Activated CD4-positive, CD25-positive, alpha-beta regulatory T cell treated with anti-CD3 and anti-CD28 coated beads, Interleukin-2, amount 50 U/mL, for 16 hours (primary cell): Measurements from ENCODE around the gene GRXCR2.
"Not testable (repeated sequence)": the region's sequence is repeated elsewhere in the genome, so short reads cannot be mapped to it uniquely, and the experiment has no call there.

Experiments used
- DNase-seq: peaks from one replicate; pipeline ENCODE4 v3.0.0-alpha.2; 2020; ENCODE audit warnings: low read depth, low spot score

The GRXCR2 gene, protein sequence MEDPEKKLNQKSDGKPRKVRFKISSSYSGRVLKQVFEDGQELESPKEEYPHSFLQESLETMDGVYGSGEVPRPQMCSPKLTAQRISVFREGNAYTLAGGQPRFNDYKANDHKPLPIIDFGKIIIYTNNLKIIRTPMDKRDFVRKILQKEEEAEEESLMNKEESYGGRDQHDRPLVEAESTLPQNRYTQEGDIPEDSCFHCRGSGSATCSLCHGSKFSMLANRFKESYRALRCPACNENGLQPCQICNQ

DNA sequence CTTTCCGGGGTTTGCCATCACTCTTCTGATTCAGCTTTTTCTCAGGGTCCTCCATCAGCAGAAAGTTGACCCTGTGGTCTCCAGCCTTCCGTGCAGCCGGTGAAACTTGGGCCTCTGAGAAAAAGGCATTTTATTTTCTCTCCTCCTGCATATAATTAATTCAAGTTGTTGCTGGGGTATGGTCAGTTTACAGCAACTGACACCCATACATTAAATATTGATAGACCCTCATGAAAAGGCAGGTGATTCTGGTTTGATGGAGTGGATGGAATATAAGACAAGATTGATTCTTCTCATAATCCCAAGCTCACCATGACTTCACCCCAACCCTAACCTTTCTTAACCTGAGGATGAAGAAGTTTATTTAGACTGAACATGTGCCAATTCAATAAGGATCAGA lies at the start of gene GRXCR2:
TSS of gene GRXCR2 (minus strand) at position 101 of the 400 bp plus-strand sequence. CDS start at position 55, 46 bp downstream.
- no peak for DNase-seq

DNA sequence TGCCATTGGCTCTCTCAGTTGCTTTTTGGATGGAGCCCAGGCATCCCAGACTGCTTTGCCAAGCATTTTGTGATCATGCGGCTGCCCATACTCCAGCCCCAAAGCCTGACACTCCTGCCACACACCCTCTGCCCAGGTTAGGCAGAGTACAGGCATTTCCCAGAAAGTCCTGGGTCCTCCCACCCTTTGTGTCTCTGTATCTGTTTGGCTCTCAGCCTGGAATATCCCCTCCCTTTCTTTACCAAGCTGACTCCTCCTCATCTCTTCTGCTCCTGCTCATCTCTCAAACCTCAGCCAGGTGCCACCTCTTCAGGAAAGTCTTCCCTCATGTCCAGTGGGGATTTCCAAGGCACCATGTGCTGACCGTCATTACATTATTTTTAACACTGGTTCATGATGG lies 49.2 kb upstream of the GRXCR2 start:
- no peak for DNase-seq

DNA sequence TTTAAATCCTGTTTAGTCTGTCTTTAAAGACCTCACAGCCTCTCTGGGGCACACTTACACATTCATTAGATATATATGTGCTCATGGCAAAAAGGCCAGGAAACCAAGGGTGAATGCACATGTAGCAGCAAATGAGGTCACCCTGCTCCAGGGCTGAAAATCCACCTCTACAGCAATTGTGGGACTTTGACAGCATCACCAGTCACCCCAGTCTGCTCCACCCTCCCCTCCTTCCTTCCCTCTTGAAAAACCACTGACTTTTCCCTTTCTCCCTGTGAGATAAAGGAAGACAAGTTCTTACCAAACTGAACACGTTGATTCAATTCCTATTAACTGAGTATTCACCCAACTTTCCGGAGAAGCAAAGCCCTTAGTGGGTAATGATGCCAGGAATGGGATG lies 48.4 kb upstream of the GRXCR2 start:
- no peak for DNase-seq

DNA sequence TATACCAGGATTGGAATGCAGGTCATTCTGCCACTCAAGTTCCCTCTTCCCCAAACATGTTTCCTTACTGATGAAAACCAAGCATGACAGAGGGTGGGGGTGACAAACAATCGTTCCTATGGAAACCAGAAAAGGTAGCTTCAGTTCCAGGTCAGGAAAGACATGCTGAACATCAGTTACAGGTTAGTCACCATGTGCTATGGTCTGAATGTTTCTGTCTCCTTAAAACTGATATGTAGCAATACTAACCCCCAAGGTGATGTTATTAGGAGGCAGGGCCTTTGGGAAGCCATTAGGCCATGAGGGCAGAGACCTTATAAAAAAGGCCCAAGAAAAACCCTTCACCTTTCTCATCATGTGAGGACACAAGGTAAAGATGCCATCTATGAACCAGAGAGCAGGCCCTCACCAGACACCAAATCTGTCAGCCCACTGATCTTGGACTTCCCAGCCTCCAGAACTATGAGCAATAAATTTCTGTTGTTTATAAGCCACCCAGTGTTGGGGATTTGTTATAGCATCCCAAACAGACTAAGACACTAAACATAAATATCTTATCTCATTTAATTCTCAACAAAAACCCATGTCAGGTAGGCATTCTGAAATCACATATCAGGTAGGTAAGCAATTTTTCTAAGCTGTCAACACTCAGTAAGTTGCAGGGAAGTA lies 47.9 kb upstream of the GRXCR2 start:
- no peak for DNase-seq

DNA sequence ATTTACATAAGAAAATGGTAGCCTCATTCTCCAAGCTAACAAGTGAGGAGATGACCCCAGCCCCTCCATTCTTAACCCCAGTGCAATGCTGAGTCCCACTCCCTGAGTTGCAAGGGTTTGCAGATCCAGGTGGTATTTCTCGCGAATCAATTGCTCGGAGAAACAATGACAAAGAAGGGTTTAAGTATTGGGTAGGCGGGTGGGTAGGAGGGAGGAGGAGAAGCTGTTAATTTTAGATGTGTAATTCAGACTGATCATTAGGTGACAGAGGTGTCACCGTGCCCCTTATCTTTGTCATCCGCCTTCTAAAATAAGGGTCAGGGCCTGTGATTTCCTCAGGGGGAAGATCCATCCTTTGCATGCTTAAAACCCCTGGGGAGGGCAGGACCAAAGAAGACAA lies 46.6 kb upstream of the GRXCR2 start:
- DNase-seq: no peak

DNA sequence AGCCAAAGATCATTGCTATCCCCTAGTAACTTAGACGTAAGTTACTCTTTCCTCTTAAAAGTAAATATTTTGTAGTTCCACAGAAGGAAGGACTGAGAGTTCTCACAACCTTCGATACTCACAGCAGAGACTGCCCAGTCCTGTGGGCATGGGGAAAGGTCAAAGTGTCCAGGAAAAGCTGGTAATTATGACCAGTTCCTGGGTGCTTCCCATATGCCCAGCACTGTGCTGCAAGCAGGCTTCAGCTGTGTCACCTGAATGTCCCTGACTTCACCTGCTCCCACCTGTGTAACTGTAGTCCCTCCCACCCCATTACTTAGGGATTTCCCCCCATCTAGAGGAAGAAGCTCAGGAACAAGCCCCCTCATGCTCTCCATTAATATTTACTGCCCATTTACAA lies 45.6 kb upstream of the GRXCR2 start:
- DNase-seq: no peak

DNA sequence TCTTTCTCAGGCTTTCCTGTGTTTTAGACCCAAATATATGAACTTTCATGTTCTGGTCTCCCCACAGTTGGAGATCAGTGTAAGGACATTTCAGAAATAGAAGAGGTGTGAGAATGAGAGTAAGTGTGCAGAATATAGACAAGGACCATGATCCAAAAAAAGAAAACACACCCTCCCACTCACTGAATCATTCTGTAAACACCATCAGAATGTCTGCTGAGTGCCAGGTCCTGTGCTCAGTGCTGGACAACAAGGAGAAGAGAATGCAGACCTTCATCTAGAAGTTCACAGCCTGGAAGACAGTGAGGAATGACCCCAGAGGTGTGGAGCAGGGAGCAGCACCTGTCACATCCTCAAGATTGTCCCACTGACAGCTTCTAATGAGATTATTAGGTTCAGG lies 44.5 kb upstream of the GRXCR2 start:
- no peak for DNase-seq

DNA sequence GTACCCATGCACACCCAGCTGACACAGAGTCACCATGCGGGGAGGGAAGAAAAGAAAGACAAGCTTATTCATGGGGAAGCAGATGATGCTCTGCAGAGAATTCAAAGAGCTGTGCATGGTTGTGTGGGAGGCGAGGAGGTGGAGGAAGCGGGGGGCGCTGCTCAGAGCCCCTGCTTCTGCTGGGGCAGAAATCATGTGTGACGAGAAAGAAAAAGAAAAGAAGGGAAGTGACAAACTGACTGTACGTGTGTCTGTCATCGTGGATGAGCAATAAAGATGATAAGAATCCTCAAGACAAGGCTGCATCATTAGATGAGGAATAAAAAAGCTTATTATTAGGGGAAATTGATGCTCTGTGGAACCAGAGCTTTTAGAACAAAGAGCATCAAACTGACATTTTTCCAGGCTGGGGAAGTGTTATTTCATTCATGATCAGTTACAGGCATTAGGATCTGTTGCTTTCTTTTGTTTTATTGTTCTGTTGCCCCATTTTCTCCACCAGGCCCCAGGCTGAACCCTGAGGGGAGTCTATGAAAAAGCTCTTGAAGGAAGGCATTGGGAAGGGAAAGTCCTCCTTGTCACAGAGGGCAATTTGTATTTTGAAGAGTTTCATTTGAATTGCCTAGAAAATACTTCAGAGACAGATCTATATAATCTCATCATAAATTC lies 43.3 kb upstream of the GRXCR2 start:
- no peak for DNase-seq

DNA sequence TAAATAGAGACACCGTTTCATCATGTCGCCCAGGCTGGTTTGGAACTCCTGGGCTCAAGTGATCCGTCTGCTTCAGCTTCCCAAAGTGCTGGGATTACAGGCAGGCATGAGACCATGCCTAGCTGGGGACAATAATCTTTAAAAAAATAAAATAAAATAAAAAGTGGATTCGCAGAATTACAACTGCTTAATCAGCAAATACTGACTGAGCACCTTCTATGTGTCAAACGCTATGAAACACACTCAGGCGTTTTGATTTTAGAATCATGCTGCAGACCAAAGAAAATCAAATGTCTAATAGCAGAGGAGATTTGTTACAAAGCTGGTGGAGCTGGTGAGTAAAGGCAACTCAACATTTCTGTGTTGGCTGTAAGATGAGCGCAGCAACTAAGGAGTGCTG lies 40.9 kb upstream of the GRXCR2 start:
- no peak for DNase-seq

DNA sequence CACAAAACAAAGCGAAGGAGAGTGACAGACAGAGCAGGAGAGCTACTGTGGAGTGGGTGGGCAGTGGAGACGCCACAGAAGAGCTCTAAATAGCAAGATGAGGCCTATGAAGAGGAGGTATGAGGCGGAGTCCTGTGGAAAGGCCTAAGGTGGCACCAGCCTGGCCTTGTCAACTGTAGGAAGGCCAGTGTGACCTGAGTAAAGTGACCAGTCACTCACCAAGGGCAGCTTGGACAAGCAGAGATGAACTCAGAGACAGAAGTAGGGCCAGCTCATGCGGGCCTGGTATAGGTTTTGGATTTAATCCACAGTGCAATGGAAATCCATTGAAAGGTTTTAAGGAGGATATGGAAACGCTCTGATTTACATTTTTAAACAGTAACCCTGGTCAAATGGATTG lies 39.8 kb upstream of the GRXCR2 start:
- no peak for DNase-seq

DNA sequence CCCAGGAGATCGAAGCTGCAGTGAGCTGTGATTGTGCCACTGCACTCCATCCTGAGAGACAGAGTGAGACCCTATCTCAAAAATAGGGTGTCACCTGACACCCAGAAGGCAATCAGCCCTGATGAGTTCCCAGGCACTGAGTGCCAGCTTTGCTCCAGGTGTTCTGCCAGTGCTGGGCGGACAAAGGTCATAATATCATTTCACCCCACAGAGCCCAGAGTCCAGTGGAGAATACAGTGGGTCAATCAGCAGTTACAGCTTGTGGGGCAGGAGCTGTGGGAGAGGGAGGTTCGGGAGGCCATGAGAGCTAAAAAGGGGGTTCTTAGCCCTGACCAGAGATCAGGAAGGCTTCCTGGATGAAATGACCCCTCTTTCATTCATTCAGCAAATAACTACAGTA lies 39.2 kb upstream of the GRXCR2 start:
- DNase-seq: no peak

DNA sequence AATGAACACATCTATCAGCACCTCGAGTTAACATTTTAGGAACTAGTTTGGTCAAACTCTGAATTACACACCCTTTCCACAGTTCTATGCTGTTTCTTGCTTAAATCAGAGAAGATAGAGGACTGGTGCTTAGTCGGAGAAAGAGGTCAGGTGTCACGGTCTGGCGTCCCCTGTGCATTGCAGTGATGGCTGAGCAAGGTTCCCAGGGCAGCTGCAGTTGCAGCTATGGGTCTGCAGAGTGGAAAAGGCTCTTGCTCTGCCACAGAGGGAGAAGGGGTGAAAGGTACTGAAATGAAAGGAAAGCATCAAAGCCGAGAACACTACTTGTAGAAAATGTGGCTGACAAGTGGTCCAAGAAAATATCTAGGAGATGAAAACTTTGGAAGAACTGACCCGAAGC lies 38.4 kb upstream of the GRXCR2 start:
- no peak for DNase-seq

DNA sequence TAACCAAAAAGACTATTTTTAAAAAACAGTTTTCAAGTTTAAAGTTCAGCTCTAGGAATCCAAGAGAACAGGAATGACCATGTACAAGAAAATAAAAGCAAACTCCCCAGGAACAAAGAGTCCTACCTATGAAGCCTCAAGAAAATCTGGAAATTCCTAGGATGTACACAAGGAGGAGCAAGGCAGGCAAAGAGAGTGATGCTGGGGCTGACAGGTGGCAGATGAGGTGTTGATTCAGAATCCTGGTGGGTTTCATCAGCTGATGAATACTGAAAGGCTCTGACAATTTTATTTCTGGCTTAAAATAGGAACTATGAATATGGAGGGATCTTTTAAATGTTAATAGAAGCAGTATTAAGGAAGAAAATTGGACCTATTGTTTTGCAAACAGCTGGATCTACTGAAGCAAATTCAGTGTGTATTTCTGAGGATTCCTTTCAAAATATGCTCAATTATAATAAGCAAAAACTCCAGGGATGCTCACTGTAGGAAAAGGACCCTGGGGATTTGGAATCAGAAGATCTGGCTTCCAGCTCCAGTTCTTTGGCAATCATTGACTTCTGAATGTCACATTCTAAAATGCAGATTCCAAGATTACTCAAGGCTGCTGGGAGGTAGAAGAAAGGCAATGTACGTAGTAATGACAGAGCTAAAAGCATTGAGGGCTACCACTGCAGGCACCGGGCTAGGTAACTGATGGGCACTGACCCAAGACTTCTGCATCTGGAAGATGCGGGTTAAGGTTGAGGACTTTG lies 35.6 kb upstream of the GRXCR2 start:
- DNase-seq: no peak

DNA sequence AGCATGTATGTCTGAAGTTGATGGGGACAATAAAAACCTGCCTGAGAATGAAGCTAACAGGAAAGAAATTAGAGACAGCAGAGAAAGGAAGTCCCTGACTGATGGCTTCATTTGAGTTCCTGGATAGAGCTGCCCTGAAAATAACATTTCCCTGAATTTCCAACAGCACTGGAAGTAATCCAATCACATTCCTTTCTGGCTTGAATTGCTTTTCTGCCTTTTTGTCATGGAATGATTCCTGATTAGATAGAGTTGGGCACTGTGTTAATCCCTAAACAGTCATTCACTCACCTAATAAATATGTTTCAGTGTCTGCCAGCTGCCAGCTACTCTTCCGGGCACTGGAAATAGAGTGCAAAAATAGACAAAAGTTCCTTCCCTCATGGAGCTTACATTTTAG lies 33.6 kb upstream of the GRXCR2 start:
- DNase-seq: no peak

DNA sequence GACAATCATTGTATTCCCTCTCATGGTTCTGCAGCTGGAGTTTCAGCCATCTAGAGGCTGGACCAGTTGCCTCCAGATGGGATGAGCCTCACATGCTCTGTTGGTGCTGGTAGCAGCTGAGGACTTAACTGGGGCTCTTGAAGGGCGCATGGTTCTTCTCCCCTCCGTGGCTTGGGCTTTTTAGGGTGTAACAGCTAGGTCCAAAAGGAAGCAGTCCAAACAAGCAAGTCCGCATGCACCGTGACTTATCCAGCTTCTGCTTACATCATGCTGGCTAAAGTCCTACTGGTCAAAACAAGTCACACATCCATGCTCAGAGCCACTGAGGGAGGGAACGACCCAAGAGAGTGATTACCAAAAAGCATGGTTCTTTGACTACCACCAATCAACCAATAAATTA lies 31.9 kb upstream of the GRXCR2 start:
- no peak for DNase-seq

DNA sequence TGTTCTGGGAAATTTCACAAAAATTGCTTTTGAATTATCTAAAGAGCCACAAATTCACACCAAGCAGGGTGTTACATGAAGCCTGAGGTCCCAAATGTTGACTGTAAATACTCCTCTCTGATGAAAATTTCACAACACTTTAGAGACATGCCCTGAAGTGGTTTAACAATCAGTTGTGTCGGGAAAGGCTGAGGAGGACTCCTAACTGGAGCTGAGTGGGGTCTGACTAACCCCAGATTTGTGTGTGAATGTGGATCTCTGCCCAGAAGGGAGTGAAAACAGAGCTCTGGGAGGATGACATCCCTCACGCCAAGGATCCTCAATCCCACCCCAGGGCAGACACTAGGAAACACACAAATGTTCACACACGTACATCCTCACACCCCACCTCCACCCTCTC lies 31.1 kb upstream of the GRXCR2 start:
- DNase-seq: no peak

DNA sequence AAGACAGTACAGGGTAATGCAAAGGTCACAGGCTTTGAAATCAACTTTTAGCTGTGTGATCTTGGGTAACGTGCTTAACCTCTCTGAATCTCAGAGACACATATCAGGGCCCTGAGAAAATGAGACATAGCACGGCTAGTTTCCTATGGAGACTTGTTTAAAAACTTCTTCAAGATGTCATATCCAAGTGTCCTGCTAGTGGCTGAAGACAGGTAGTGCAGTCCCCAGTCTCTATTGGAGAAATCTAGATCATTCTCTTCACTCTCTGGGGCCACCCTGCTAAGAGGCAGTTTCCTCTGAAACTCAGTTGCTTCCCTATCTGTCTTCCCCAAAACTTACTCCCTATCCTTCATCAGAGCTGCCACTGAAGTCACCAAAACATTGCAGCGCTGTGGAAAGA lies 30.3 kb upstream of the GRXCR2 start:
- DNase-seq: no peak

DNA sequence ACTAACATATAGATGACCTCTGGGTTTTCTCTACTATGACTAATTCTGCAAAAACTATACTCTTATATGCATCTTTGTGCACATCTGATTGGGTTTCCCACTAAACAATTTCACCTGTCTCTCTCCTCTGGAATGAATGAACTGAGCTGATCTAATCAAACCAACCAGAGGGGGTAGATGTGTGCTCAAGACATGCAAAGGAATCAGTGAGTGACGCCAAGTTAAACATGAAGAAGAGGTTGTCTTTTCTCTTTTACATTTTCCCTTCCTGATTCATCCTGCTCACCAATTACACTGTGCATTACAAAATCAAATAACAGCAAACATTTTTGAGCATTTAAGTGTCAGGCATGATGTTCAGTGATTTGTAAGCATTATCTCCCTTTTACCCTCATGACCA lies 29.6 kb upstream of the GRXCR2 start:
- DNase-seq: no peak

DNA sequence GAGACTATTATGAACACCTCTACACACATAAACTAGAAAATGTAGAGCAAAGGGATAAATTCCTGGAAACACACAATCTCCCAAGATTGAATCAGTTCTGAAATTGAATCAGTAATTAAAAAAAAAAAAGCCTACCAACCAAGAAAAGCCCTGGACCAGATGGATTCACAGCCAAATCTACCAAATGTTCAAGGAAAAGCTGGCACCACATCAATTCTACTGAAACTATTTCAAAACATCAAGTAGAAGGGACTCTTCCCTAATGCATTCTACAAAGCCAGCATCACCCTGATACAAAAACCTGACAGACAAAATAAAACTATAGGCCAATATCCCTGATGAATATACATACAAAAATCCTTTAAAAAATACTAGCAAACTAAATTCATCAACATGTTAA lies 25.4 kb upstream of the GRXCR2 start:
- DNase-seq: no peak

DNA sequence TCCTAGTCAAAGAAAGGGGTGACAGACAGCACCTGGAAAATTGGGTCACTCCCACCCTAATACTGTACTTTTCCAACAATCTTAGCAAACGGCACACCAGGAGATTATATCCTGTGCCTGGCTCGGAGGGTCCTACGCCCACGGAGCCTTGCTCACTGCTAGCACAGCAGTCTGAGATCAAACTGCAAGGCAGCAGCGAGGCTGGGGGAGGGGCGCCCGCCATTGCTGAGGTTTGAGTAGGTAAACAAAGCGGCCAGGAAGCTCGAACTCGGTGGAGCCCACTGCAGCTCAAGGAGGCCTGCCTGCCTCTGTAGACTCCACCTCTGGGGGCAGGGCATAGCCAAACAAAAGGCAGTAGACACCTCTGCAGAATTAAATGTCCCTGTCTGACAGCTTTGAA lies 18.6 kb upstream of the GRXCR2 start:
- not testable (repeated sequence) for DNase-seq

DNA sequence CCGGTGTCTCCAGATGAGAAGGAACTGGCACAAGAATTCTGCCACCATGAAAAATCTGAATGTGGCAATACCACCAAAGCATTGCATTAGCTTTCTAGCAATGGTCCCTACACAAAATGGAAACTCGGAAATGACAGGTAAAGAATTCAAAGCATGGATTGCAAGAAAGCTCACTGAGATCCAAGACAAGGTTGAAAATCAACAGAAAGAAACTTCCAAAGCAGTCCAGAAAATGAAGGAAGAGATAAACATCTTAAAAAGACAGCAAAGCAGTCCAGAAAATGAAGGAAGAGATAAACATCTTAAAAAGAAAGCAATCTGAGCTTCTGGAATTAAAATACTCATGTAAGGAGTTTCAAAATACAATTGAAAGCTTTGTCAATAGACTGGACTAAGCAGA lies 16.8 kb upstream of the GRXCR2 start:
- no peak for DNase-seq

DNA sequence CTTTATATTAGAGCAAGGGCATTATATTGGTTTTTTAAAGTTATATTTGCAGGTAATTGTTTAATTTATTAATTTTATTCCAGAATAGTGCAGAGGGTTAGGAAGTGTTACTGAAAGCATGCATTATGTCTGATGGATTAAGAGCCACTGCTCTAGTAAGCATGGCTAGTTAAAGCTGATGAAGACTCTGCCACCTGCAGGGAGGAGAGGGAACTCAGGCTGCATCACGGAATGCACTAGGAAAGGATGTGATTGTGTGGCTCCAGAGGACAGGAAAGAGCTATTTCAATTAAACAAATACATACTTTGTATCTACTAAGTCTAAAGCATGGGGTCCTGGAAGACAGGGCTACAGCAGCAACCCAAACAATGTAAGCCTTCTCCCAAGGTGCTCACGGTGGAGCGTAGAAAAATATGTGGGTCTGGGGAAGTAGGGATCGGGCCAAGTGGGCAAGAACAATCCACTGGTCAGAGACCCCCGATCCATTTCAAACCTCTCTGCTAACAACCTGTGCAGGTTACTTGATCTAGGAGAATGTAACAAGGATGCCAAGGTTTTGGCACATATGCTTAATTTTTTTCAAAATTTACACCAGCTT lies 15.3 kb upstream of the GRXCR2 start:
- no peak for DNase-seq
